A549 treated with DMSO at 1 μM for 4 hours (cell line): ENCODE data around the gene GNAS-AS1. TPM values are rescaled to one million over a fixed set of nuclear protein-coding genes. Genes with fewer than 3 reads are reported as not detected.

Experiments
- total RNA-seq: library from RNA; stranded (reverse); fragments of 200-300 nt; extraction: Qiagen RNA extraction; gene quantifications from 5 replicates; pipeline ENCODE4 v1.2.3, GENCODE V29; 2022; ENCODE audit warnings: low read depth

GNAS-AS1 gene
- total RNA-seq = not detected in 5 replicates

DNA sequence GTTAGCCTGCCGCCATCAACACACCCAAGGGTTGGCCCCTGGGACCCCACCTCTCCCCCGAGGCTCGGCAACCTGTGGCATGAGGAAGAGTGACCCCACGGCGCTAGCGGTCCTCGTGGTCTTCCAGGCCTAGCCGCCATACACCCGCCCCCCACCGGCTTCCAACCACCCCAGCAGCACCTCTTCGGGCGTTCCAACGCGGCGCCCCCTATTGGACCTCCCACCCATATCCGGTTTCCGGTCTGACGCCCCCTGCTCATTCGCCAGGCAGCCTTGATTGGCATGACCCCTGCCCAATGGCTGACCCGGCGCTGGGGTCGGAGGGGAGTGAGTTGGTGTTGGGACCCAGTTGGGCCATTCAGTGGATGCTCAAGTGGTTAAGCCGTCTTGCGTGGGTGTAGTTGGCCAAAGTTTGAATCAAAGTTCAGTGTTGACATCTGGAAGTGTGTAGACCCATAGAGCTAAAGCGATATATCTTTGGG is at the start of gene GNAS-AS1:
Gene GNAS-AS1 (minus strand): TSS at position 210 of the 482 bp plus-strand sequence.

DNA sequence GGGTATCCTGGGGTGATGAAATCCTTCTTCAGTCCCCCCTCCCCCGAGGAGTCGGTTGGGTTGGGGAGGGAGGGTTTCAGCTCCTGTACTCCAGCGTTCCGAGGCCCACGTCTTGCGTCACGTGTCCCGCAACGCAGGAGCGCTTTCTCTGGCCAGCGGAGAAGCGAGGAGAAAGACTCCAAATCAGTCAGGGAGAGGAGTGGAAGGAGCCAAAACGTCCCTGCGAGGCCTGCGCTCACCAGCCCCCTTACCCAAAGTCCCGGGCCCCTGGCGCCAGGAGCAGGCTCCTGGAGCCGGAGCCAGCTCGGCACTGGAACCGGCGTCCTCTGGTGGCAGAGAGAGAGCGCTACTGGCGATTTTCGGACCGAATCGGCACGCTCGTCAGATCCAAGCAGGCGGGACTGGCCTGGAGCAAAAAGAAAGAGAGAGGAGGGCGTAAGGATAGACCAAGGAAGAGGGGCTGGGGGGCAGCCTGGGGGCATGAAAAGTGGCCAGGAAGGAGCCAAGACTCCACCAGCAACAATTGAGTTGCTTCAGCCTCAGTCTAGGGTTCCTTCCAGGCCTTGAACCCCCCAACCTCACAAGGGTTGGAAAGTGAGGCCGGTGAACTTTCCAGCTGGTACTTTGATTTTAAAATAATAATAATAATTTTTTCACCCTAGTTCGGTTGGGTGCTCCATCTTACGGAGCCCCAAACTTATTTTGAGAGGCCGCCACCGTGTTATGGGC is 2.0 kb upstream of the GNAS-AS1 start, which contains the start of gene GNAS:
Gene GNAS (plus strand): TSS at position 174 of the 729 bp plus-strand sequence.

Other genes with a start within 250 kb of the GNAS-AS1 start
- gene STX16, start 199.6 kb downstream of the GNAS-AS1 start, total RNA-seq = 35.0 to 38.0 TPM (median 36.5 TPM) in 5 replicates
- gene NPEPL1, start 158.1 kb downstream of the GNAS-AS1 start, total RNA-seq = 29.5 to 36.2 TPM (median 33.3 TPM) in 5 replicates
- gene GNAS, start 1.8 kb upstream of the GNAS-AS1 start, total RNA-seq = 662 to 718 TPM (median 697 TPM) in 5 replicates
- 44.0 to 46.8 TPM (median 45.0 TPM) in 5 replicates for gene NELFCD, start 130.4 kb upstream of the GNAS-AS1 start, total RNA-seq
- gene CTSZ, start 156.4 kb upstream of the GNAS-AS1 start, total RNA-seq = 155 to 184 TPM (median 173 TPM) in 5 replicates
- 0.02 TPM in 1 of 5 replicates, not detected in the others for gene TUBB1, start 168.5 kb upstream of the GNAS-AS1 start, total RNA-seq
- gene ATP5F1E, start 181.4 kb upstream of the GNAS-AS1 start, total RNA-seq = 91.8 to 114 TPM (median 94.5 TPM) in 5 replicates
- 53.9 to 69.9 TPM (median 64.5 TPM) in 5 replicates for gene PRELID3B, start 191.9 kb upstream of the GNAS-AS1 start, total RNA-seq